Activated gamma-delta T cell treated with Interleukin-2 at 50 U/mL for 16 hours (primary cell): ENCODE results near the gene URB1.
"Not testable (repeated sequence)": the region's sequence is repeated elsewhere in the genome, so short reads cannot be mapped to it uniquely, and the experiment has no call there.

ENCODE experiments used
- DNase-seq: peaks from one replicate; pipeline ENCODE4 v3.0.0-alpha.2; 2020

Gene URB1

GRCh38 chr21:32412162-32413014 lies 19.6 kb upstream of the URB1 start, which contains the start of gene EVA1C:
Gene EVA1C (plus strand): TSS chr21:32412706. CDS start chr21:32412854, 148 bp downstream.
- peak; percentile 65 for DNase-seq

GRCh38 chr21:32411350-32412161 lies 18.7 kb upstream of the URB1 start:
- peak; percentile 61 for DNase-seq

GRCh38 chr21:32410916-32411315 lies 18.1 kb upstream of the URB1 start:
- no peak for DNase-seq

- DNase-seq = no peak
These were observed 17.5 kb upstream of the URB1 start for GRCh38 chr21:32410291-32410690.

- DNase-seq = no peak
These were observed 13.6 kb upstream of the URB1 start for GRCh38 chr21:32406405-32406804.

GRCh38 chr21:32403201-32403777 lies 10.5 kb upstream of the URB1 start:
- peak; percentile 61 for DNase-seq

GRCh38 chr21:32393677-32394001 lies 827 bp upstream of the URB1 start:
- DNase-seq = no peak

- DNase-seq = no peak
These were observed 423 bp downstream of the URB1 start for GRCh38 chr21:32392299-32392879.

- DNase-seq = no peak
These were observed 1.1 kb downstream of the URB1 start for GRCh38 chr21:32391755-32392154.

GRCh38 chr21:32390537-32391224 lies 2.1 kb downstream of the URB1 start:
- not testable (repeated sequence) for DNase-seq

GRCh38 chr21:32389337-32390015 lies 3.3 kb downstream of the URB1 start:
- DNase-seq = no peak

GRCh38 chr21:32388306-32388705 lies 4.5 kb downstream of the URB1 start:
- DNase-seq = no peak

GRCh38 chr21:32387151-32387550 lies 5.7 kb downstream of the URB1 start:
- no peak for DNase-seq

GRCh38 chr21:32386195-32386870 lies 6.5 kb downstream of the URB1 start:
- no peak for DNase-seq

- DNase-seq = no peak
These were observed 9.0 kb downstream of the URB1 start for GRCh38 chr21:32383812-32384211.

- DNase-seq = no peak
These were observed 10.6 kb downstream of the URB1 start for GRCh38 chr21:32382108-32382644.

GRCh38 chr21:32381571-32381970 lies 11.2 kb downstream of the URB1 start:
- no peak for DNase-seq

GRCh38 chr21:32380940-32381339 lies 11.9 kb downstream of the URB1 start:
- DNase-seq = no peak

- no peak for DNase-seq
These were observed 13.9 kb downstream of the URB1 start for GRCh38 chr21:32378956-32379355.

GRCh38 chr21:32377991-32378390 lies 14.8 kb downstream of the URB1 start:
- DNase-seq = no peak

GRCh38 chr21:32377506-32377905 lies 15.3 kb downstream of the URB1 start:
- DNase-seq = no peak
